B cell (primary cell): Measurements from ENCODE around the gene OXNAD1.

Experiments used
- CTCF ChIP-seq: fragments of 200-600 bp; IDR thresholded peaks from one replicate; pipeline ENCODE4 v1.8.0; 2022; ENCODE audit warnings: antibody characterized with exemption, mild to moderate bottlenecking
- EZH2 ChIP-seq: IDR thresholded peaks from 2 replicates; pipeline ENCODE4 v1.6.1; 2012; ENCODE audit warnings: borderline replicate concordance, low read depth, mild to moderate bottlenecking, moderate library complexity, low read length; ENCODE audit not compliant: insufficient read depth, poor library complexity, severe bottlenecking

GRCh38 chr3:16350597-16351318, 85.7 kb downstream of the OXNAD1 start:
- TF ChIP-seq CTCF (no peak), EZH2 (no peak)
